ENCODE results near the gene IQGAP1. TPM values are rescaled to one million over a fixed set of nuclear protein-coding genes. Genes with fewer than 3 reads are reported as not detected.
A peak's percentile ranks its signal among the peaks of the same experiment; 100 is the strongest.

IQGAP1 gene
- total RNA-seq, 6 experiments from 2014 or later, result 172 to 201 (median 185) TPM

DNA sequence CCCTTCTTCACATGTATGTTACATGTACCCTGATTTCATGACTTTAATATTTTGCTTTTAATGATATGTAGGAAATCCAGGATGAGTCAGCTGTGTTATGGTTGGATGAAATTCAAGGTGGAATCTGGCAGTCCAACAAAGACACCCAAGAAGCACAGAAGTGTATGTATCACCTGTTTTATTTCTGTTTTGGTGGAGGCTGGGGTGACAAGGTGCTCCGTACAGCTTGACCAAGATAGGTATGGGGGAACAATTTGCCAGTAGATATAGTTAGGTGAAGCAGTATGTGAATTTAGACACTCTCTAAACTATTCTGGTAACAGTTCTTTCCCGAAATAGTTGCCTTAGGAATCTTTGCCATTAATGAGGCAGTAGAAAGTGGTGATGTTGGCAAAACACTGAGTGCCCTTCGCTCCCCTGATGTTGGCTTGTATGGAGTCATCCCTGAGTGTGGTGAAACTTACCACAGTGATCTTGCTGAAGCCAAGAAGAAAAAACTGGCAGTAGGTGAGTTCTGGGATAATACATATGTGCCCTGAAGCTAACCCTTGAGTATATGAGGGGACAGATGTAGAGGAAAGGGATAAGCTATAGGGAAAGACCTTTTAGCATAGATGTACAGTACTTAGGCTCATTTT, 78.0 kb downstream of the IQGAP1 start:
- peaks cover 3% of the 10 kb centered on the region; the same call in 1 of the 2 replicates for H3K27me3 Mint-ChIP-seq (ENCODE audit: insufficient read depth)
- no peaks in the 10 kb centered on the region for H3K9me3 Mint-ChIP-seq
- H3K4me3 Mint-ChIP-seq, result peak overlapping the region; percentile 5
- peaks cover 37% of the 10 kb centered on the region for H3K36me3 Mint-ChIP-seq (ENCODE audit: low read depth)
- peaks cover 47% of the 10 kb centered on the region for H3K4me1 Mint-ChIP-seq (ENCODE audit: low read depth)
- peak overlapping the region; percentile 83 for H3K27ac Mint-ChIP-seq
- peak; percentile 33; the same call in 1 of the 2 replicates for TF ChIP-seq CTCF (IDR thresholded peaks at IDR 0.05)
- DNase-seq, result no peak

- Mint-ChIP-seq H3K9me3 (no peaks in the 10 kb centered on the region), H3K36me3 (ENCODE audit: low read depth) (peaks cover 46% of the 10 kb centered on the region), H3K4me3 (no peak overlapping the region), H3K27ac (no peak overlapping the region; the same call in 1 of the 2 replicates), H3K27me3 (ENCODE audit: insufficient read depth) (peaks cover 3% of the 10 kb centered on the region), H3K4me1 (ENCODE audit: low read depth) (peaks cover 18% of the 10 kb centered on the region)
- TF ChIP-seq CTCF (IDR thresholded peaks at IDR 0.05), result no peak
- no peak for DNase-seq
Measured at GRCh38 chr15:90469723-90470122, 81.7 kb downstream of the IQGAP1 start.

DNA sequence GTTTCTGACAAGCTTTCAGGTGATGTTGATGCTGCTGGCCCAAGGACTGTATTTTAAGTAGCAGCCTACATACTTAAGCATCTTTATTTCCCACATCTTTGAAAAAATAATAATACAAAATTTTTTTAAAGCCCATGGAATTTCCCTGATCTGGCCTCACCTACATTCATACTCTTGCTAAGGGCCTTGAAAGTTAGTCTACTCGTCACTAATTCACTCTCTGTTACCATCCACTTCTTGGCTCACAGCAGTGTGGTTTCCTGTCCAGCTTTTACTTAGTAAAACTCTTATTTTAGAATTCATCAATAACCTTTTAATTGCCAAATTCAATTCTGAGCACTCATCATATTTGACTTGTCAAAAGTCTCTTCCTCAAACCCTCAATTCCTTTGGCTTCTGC, 82.4 kb downstream of the IQGAP1 start:
- TF ChIP-seq CTCF (IDR thresholded peaks at IDR 0.05), result no peak
- peaks cover 11% of the 10 kb centered on the region for H3K4me1 Mint-ChIP-seq (ENCODE audit: low read depth)
- H3K36me3 Mint-ChIP-seq (ENCODE audit: low read depth), result peaks cover 45% of the 10 kb centered on the region
- no peak for DNase-seq
- no peak overlapping the region for H3K4me3 Mint-ChIP-seq
- peak overlapping the region; percentile 24; the same call in 1 of the 2 replicates for H3K27ac Mint-ChIP-seq
- H3K9me3 Mint-ChIP-seq, result no peaks in the 10 kb centered on the region
- H3K27me3 Mint-ChIP-seq (ENCODE audit: insufficient read depth), result peaks cover 3% of the 10 kb centered on the region

GRCh38 chr15:90471126-90471525, 83.1 kb downstream of the IQGAP1 start:
- H3K36me3 Mint-ChIP-seq (ENCODE audit: low read depth), result peaks cover 38% of the 10 kb centered on the region
- H3K9me3 Mint-ChIP-seq, result no peaks in the 10 kb centered on the region
- H3K27me3 Mint-ChIP-seq (ENCODE audit: insufficient read depth), result peaks cover 2% of the 10 kb centered on the region
- TF ChIP-seq CTCF (IDR thresholded peaks at IDR 0.05), result no peak
- no peak overlapping the region for H3K4me3 Mint-ChIP-seq
- peaks cover 4% of the 10 kb centered on the region for H3K4me1 Mint-ChIP-seq (ENCODE audit: low read depth)
- H3K27ac Mint-ChIP-seq, result peak overlapping the region; percentile 24
- DNase-seq, result no peak

- Mint-ChIP-seq H3K4me1 (ENCODE audit: low read depth) (no peaks in the 10 kb centered on the region), H3K27ac (no peak overlapping the region), H3K9me3 (no peaks in the 10 kb centered on the region), H3K4me3 (no peak overlapping the region), H3K27me3 (ENCODE audit: insufficient read depth) (no peaks in the 10 kb centered on the region; the same call in 1 of the 2 replicates), H3K36me3 (ENCODE audit: low read depth) (peaks cover 39% of the 10 kb centered on the region)
- no peak for DNase-seq
- TF ChIP-seq CTCF (IDR thresholded peaks at IDR 0.05), result no peak
Measured at GRCh38 chr15:90471769-90472168, 83.7 kb downstream of the IQGAP1 start.
